Activated naive CD4-positive, alpha-beta T cell treated with anti-CD3 and anti-CD28 coated beads for 36 hours (primary cell): ENCODE results near the gene MECR. TPM values are rescaled to one million over a fixed set of nuclear protein-coding genes. Genes with fewer than 3 reads are reported as not detected.
"Not testable (repeated sequence)": the region's sequence is repeated elsewhere in the genome, so short reads cannot be mapped to it uniquely, and the experiment has no call there.

ENCODE experiments used
- CTCF ChIA-PET: fragments of 350-600 bp; sonication (Branson Sonifier 250); formaldehyde crosslinking; loops from one replicate; lab custom pipeline; 2021; ENCODE audit warnings: antibody characterized with exemption; lab: Charles Lee
- DNase-seq: peaks from one replicate; pipeline ENCODE4 v3.0.0-alpha.2; 2020
- H3K27ac Mint-ChIP-seq: one replicate; pipeline ENCODE4 v1.8.0; 2021; ENCODE audit warnings: mild to moderate bottlenecking, mixed read lengths
- H3K27me3 Mint-ChIP-seq: one replicate; pipeline ENCODE4 v1.8.0; 2021; ENCODE audit warnings: low read depth, mixed read lengths
- H3K36me3 Mint-ChIP-seq: one replicate; pipeline ENCODE4 v1.8.0; 2021; ENCODE audit warnings: low read depth, mixed read lengths
- H3K4me1 Mint-ChIP-seq: one replicate; pipeline ENCODE4 v1.8.0; 2021; ENCODE audit warnings: low read depth, mixed read lengths
- H3K4me3 Mint-ChIP-seq: one replicate; pipeline ENCODE4 v1.8.0; 2021; ENCODE audit warnings: mild to moderate bottlenecking, moderate library complexity, mixed read lengths
- H3K9me3 Mint-ChIP-seq: one replicate; pipeline ENCODE4 v1.8.0; 2021; ENCODE audit warnings: mixed read lengths
- intact Hi-C: fragments of 100-400 bp; cut with micrococcal nuclease; formaldehyde crosslinking; loops from one replicate; pipeline ENCODE4 v1.15.1; 2023
- total RNA-seq, 2 experiments: library from RNA; stranded (reverse); gene quantifications; one replicate each; pipeline ENCODE4 v1.2.3, GENCODE V29; 2021

MECR gene
- total RNA-seq, 2 experiments from 2014 or later, result 35.7 to 36.3 TPM

GRCh38 chr1:29230204-29230552, 556 bp downstream of the MECR start:
- intact Hi-C loops, result loop anchor here (2.0 to 10.0 kb wide), 3 partner anchors 49 to 485 kb away; partner anchors contain the start of gene SRSF4
- CTCF ChIA-PET, result interaction anchor here (0.6 to 1.5 kb wide), 3 partner anchors 28 to 348 kb away, joined by 3 to 5 read pairs (median 3); no protein-coding TSS in a partner anchor
- H3K9me3 Mint-ChIP-seq, result no peaks in the 10 kb centered on the region
- no peak for DNase-seq
- peaks cover 11% of the 10 kb centered on the region for H3K4me1 Mint-ChIP-seq
- H3K36me3 Mint-ChIP-seq, result peaks cover 1% of the 10 kb centered on the region
- H3K4me3 Mint-ChIP-seq, result peak overlapping the region; percentile 96
- peak overlapping the region; percentile 80 for H3K27ac Mint-ChIP-seq
- H3K27me3 Mint-ChIP-seq, result peaks cover 3% of the 10 kb centered on the region

- no peaks in the 10 kb centered on the region for H3K9me3 Mint-ChIP-seq
Measured at GRCh38 chr1:29227511-29227910, 3.2 kb downstream of the MECR start.

GRCh38 chr1:29225361-29225760, 5.4 kb downstream of the MECR start:
- Mint-ChIP-seq H3K4me3 (no peak overlapping the region), H3K9me3 (no peaks in the 10 kb centered on the region), H3K36me3 (peaks cover 9% of the 10 kb centered on the region), H3K27ac (no peak overlapping the region), H3K4me1 (peaks cover 7% of the 10 kb centered on the region), H3K27me3 (no peaks in the 10 kb centered on the region)
- DNase-seq, result no peak
- CTCF ChIA-PET, result no interaction called here
- intact Hi-C loops, result no loop called here

More at GRCh38 chr1:29227511-29227910, 3.2 kb downstream of the MECR start:
- Mint-ChIP-seq H3K27me3 (no peaks in the 10 kb centered on the region), H3K4me1 (peaks cover 11% of the 10 kb centered on the region), H3K36me3 (peaks cover 4% of the 10 kb centered on the region), H3K27ac (no peak overlapping the region), H3K4me3 (no peak overlapping the region)
- intact Hi-C loops, result no loop called here
- CTCF ChIA-PET, result no interaction called here
- no peak for DNase-seq

- Mint-ChIP-seq H3K4me3 (no peak overlapping the region), H3K36me3 (peaks cover 10% of the 10 kb centered on the region), H3K9me3 (no peaks in the 10 kb centered on the region), H3K27me3 (no peaks in the 10 kb centered on the region), H3K4me1 (peaks cover under 1% of the 10 kb centered on the region), H3K27ac (no peak overlapping the region)
- CTCF ChIA-PET, result no interaction called here
- intact Hi-C loops, result no loop called here
- no peak for DNase-seq
Measured at GRCh38 chr1:29224356-29224837, 6.3 kb downstream of the MECR start.

- CTCF ChIA-PET, result no interaction called here
- intact Hi-C loops, result no loop called here
Measured at GRCh38 chr1:29223521-29223920, 7.2 kb downstream of the MECR start.

GRCh38 chr1:29222686-29223085, 8.0 kb downstream of the MECR start:
- Mint-ChIP-seq H3K4me3 (no peak overlapping the region), H3K4me1 (no peaks in the 10 kb centered on the region), H3K9me3 (no peaks in the 10 kb centered on the region), H3K27me3 (no peaks in the 10 kb centered on the region), H3K27ac (no peak overlapping the region), H3K36me3 (peaks cover 9% of the 10 kb centered on the region)
- CTCF ChIA-PET, result no interaction called here
- DNase-seq, result no peak
- intact Hi-C loops, result no loop called here

More at GRCh38 chr1:29223521-29223920, 7.2 kb downstream of the MECR start:
- Mint-ChIP-seq H3K4me1 (no peaks in the 10 kb centered on the region), H3K27ac (no peak overlapping the region), H3K4me3 (no peak overlapping the region), H3K36me3 (peaks cover 9% of the 10 kb centered on the region), H3K9me3 (no peaks in the 10 kb centered on the region), H3K27me3 (no peaks in the 10 kb centered on the region)
- no peak for DNase-seq

GRCh38 chr1:29222260-29222659, 8.5 kb downstream of the MECR start:
- H3K4me3 Mint-ChIP-seq, H3K9me3 Mint-ChIP-seq, DNase-seq, H3K4me1 Mint-ChIP-seq, intact Hi-C loops, H3K27ac Mint-ChIP-seq, H3K36me3 Mint-ChIP-seq, H3K27me3 Mint-ChIP-seq: not testable (repeated sequence)
- CTCF ChIA-PET, result interaction anchor here (0.6 to 0.9 kb wide), 2 partner anchors 20 to 37 kb away, joined by 3 to 5 read pairs; no protein-coding TSS in a partner anchor

- no peaks in the 10 kb centered on the region for H3K27me3 Mint-ChIP-seq
- CTCF ChIA-PET, result interaction anchor here (0.6 kb wide), 1 partner anchor 345 kb away, joined by 4 read pairs; no protein-coding TSS in a partner anchor
- H3K9me3 Mint-ChIP-seq, result no peaks in the 10 kb centered on the region
- no peak for DNase-seq
- intact Hi-C loops, result no loop called here
- H3K36me3 Mint-ChIP-seq, result peaks cover 9% of the 10 kb centered on the region
- no peak overlapping the region for H3K27ac Mint-ChIP-seq
- H3K4me3 Mint-ChIP-seq, result no peak overlapping the region
- no peaks in the 10 kb centered on the region for H3K4me1 Mint-ChIP-seq
Measured at GRCh38 chr1:29221296-29221695, 9.4 kb downstream of the MECR start.

GRCh38 chr1:29218223-29218622, 12.5 kb downstream of the MECR start:
- CTCF ChIA-PET, result interaction anchor here (0.6 to 3.2 kb wide), 3 partner anchors 16 to 216 kb away, joined by 4 to 13 read pairs (median 6); no protein-coding TSS in a partner anchor
- Mint-ChIP-seq H3K4me3 (no peak overlapping the region), H3K27me3 (no peaks in the 10 kb centered on the region), H3K9me3 (no peaks in the 10 kb centered on the region), H3K36me3 (peaks cover 10% of the 10 kb centered on the region), H3K4me1 (no peaks in the 10 kb centered on the region), H3K27ac (no peak overlapping the region)
- intact Hi-C loops, result no loop called here
- no peak for DNase-seq

- no peak overlapping the region for H3K27ac Mint-ChIP-seq
- no peaks in the 10 kb centered on the region for H3K9me3 Mint-ChIP-seq
- no peaks in the 10 kb centered on the region for H3K4me1 Mint-ChIP-seq
- intact Hi-C loops, result no loop called here
- DNase-seq, result no peak
- H3K27me3 Mint-ChIP-seq, result no peaks in the 10 kb centered on the region
- no peak overlapping the region for H3K4me3 Mint-ChIP-seq
- H3K36me3 Mint-ChIP-seq, result peaks cover 13% of the 10 kb centered on the region
- CTCF ChIA-PET, result interaction anchor here (0.6 to 3.2 kb wide), 3 partner anchors 15 to 215 kb away, joined by 4 to 13 read pairs (median 6); no protein-coding TSS in a partner anchor
Measured at GRCh38 chr1:29217633-29218032, 13.1 kb downstream of the MECR start.

GRCh38 chr1:29213055-29213454, 17.7 kb downstream of the MECR start:
- Mint-ChIP-seq H3K4me1 (no peaks in the 10 kb centered on the region), H3K4me3 (no peak overlapping the region), H3K27me3 (no peaks in the 10 kb centered on the region), H3K36me3 (peaks cover 11% of the 10 kb centered on the region), H3K9me3 (no peaks in the 10 kb centered on the region), H3K27ac (no peak overlapping the region)
- intact Hi-C loops, result no loop called here
- CTCF ChIA-PET, result interaction anchor here (1.3 kb wide), 1 partner anchor 11 kb away, joined by 8 read pairs; no protein-coding TSS in a partner anchor
- no peak for DNase-seq

GRCh38 chr1:29211086-29212030, 19.4 kb downstream of the MECR start:
- no peaks in the 10 kb centered on the region for H3K27me3 Mint-ChIP-seq
- no peak overlapping the region for H3K4me3 Mint-ChIP-seq
- no peaks in the 10 kb centered on the region for H3K9me3 Mint-ChIP-seq
- CTCF ChIA-PET, result no interaction called here
- intact Hi-C loops, result no loop called here
- H3K36me3 Mint-ChIP-seq, result peaks cover 11% of the 10 kb centered on the region
- DNase-seq, result no peak
- H3K4me1 Mint-ChIP-seq, result no peaks in the 10 kb centered on the region
- no peak overlapping the region for H3K27ac Mint-ChIP-seq
